ENCODE data around the gene CHRNA4. TPM values are rescaled to one million over a fixed set of nuclear protein-coding genes. Genes with fewer than 3 reads are reported as not detected.

The CHRNA4 gene
- total and polyA plus RNA-seq, 2 of the 4 experiments (the other 2 are of a cell fraction): not detected

DNA sequence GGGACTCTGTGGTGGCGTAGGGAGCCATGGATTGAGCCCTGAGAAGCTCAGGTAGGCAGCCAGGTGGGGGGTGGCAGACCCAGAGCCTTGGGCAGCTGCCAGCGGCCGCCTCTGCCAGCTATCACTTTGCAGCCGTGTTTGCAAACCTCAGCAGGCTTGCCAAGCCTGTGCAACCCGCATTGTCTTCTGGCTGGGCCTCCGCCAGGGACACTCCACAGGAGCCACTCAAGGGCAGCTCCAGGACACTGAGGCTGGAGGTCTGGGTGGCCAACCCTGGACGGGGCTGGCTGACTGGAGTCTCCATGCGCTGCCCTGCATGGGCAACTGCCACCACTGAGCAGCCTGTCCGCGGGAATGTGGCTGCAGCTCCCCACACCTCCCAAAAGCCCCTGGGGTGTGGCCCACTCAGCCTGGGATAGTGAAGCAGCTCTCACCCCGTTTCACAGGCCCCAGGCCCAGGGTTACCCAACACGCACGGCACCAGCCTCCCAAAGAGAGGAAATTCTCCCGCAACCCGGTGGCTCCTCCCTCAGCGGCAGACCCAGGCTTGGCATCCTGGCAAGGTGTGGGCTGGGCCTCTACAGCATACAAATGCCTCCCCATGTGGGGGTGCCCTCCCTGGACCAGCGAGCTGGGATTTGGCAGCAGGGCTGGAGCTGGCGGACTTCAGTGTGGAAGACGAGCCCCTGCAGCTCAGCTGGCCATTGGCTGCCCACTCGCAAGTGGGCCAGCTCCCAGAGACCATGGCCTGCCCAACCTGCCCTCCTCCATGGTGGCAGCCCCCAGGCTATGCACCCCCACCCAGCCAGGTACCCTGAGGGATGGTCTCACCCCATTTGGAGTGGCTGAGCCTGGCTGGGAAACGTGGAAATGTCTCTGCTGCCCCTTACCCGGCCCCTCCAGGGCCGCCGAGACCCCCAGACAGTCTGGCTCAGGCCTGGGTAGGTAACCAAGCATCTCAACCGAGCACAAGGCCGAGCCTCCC lies 2.9 kb downstream of the CHRNA4 start (continued):
- TF ChIP-seq MXI1 (IDR thresholded peaks at IDR 0.05; ENCODE audit: borderline replicate concordance, low read depth, low read length): no peak

DNA sequence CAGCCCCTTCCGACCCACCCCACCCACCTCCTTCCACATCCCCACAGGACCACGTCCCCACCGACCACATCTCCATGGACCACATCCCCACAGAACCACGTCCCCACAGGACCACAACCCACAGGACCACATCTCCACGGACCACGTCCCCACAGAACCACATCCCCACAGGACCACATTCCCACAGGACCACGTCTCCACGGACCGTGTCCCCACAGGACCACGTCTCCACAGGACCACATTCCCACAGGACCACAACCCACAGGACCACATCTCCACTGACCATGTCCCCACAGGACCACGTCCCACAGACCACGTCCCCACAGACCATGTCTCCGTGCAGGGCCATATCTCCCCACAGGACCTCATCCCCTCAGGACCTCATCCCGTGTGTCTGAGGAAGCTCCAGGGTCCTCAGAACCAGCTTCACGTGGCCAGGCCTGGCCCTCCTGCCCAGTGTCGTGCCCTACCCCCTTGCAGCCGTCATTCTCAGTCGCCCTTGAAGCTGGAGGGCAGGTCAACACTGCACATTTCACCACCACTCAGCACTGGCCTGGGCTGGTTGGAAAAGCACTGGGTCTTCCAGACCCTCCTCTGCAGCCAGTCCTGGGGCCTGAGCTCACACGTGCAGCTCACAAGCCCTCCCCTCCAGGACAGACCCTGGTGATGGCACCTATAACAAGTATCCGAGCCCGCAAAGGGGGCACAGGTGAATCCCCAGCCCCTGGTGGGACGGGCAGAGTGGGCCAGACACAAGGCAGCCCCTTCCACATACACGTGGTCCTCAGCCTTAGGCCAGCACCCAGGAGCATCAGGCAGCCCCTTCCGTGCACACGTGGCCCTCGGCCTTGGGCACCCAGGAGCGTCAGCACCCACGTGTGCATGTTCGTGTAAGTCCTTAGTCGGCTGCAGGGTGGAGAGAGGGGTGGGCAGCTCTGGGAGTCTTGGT lies 3.9 kb downstream of the CHRNA4 start:
- no peak overlapping the region for H2BK15ac ChIP-seq (ENCODE audit: low read depth, low read length)
- no peak overlapping the region for H4K8ac ChIP-seq (ENCODE audit: low read depth in 2 of 2, low read length in 2 of 2)
- H3K56ac ChIP-seq (ENCODE audit: extremely low read depth, insufficient read depth, low read length): no peak overlapping the region
- H3K9ac ChIP-seq (ENCODE audit: low read depth, low read length): no peak overlapping the region
- H3K14ac ChIP-seq (replicated peaks; ENCODE audit: low read depth, low read length): no peak overlapping the region
- dilution Hi-C loops (cut with HindIII; ENCODE audit: low sequenced_read_pairs, unreplicated experiment) (no loop called here), in situ Hi-C loops (cut with MboI; ENCODE audit: low sequenced_read_pairs) (no loop called here), intact Hi-C loops (cut with micrococcal nuclease) (no loop called here)
- ATAC-seq (ENCODE audit: low read depth) (no peak), DNase-seq (no peak)
- no peak overlapping the region for H4K5ac ChIP-seq (ENCODE audit: low read depth, low read length)
- no peaks in the 10 kb centered on the region for H3K9me1 ChIP-seq (ENCODE audit: insufficient read depth, low read length)
- H3K4me2 ChIP-seq (ENCODE audit: low read depth, low read length): no peak overlapping the region
- no peak overlapping the region for H3K18ac ChIP-seq (ENCODE audit: low read depth, low read length)
- WGBS, 2 experiments (ENCODE audit: extremely low coverage in 2 of 2, insufficient read length in 1 of 2): 83% methylated on average over 5 of the region's 30 CpGs; no CpG with 5 or more reads in 1 of the 2 experiments
- H3K4me3 ChIP-seq (ENCODE audit: insufficient read depth, low read depth, low read length): no peak overlapping the region
- H2BK5ac ChIP-seq (ENCODE audit: low read depth, low read length, poor library complexity, severe bottlenecking): no peak overlapping the region
- H3K4me1 ChIP-seq (ENCODE audit: control insufficient read depth, insufficient read depth, low read length): no peaks in the 10 kb centered on the region
- H3K27me3 ChIP-seq (ENCODE audit: control insufficient read depth, insufficient read depth, low read length): peaks cover 24% of the 10 kb centered on the region
- no peaks in the 10 kb centered on the region for H3K36me3 ChIP-seq (ENCODE audit: control insufficient read depth, insufficient read depth, low read length)
- no peak overlapping the region for H2AK5ac ChIP-seq (ENCODE audit: low read depth, low read length)
- no peak overlapping the region for H2BK120ac ChIP-seq (ENCODE audit: low read depth, low read length)
- no peak overlapping the region for H3K27ac ChIP-seq (ENCODE audit: insufficient read depth, low read length)
- H3K9me3 ChIP-seq (ENCODE audit: control insufficient read depth, insufficient read depth, low read length): no peaks in the 10 kb centered on the region
- H4K20me1 ChIP-seq (ENCODE audit: insufficient read depth, low read length): no peaks in the 10 kb centered on the region
- ChIA-PET POLR2A (ENCODE audit: unreplicated experiment) (no interaction called here), CTCF (no interaction called here)
- no peak overlapping the region for H3K23ac ChIP-seq (ENCODE audit: low read depth, low read length)
- H4K91ac ChIP-seq (ENCODE audit: insufficient read depth, low read depth, low read length): no peak overlapping the region
- H2AFZ ChIP-seq (replicated peaks; ENCODE audit: low read length, poor library complexity): no peak overlapping the region
- no peak overlapping the region for H2AK9ac ChIP-seq (replicated peaks; ENCODE audit: low read depth, low read length, poor library complexity)
- H3K4ac ChIP-seq (ENCODE audit: low read depth, low read length): no peak overlapping the region
- H2BK20ac ChIP-seq (ENCODE audit: low read depth, low read length): no peak overlapping the region
- H3K79me1 ChIP-seq (ENCODE audit: low read depth in 1 of 2, low read length in 2 of 2): no peaks in the 10 kb centered on the region
- BruUV-seq (replicated peaks): no TSS peak
- TF ChIP-seq FOS (IDR thresholded peaks at IDR 0.05; ENCODE audit: low read depth, low read length) (no peak), NFE2L2 (IDR thresholded peaks at IDR 0.05; ENCODE audit: low read depth, low read length) (no peak), CHD1 (IDR thresholded peaks at IDR 0.05; ENCODE audit: low read depth, low read length) (no peak), MXI1 (IDR thresholded peaks at IDR 0.05; ENCODE audit: borderline replicate concordance, low read depth, low read length) (no peak), BHLHE40 (IDR thresholded peaks at IDR 0.05; ENCODE audit: low read depth, low read length) (no peak), MAFK (IDR thresholded peaks at IDR 0.05; ENCODE audit: low read depth, low read length) (no peak), POLR2A (IDR thresholded peaks at IDR 0.05; ENCODE audit: low read depth, low read length) (no peak), MAZ (IDR thresholded peaks at IDR 0.05; ENCODE audit: borderline replicate concordance, low read depth, low read length) (no peak), RFX5 (IDR thresholded peaks at IDR 0.05; ENCODE audit: low read depth, low read length) (no peak), RAD21 (IDR thresholded peaks at IDR 0.05; ENCODE audit: low read length) (no peak)
- TF ChIP-seq, protein P1, sequence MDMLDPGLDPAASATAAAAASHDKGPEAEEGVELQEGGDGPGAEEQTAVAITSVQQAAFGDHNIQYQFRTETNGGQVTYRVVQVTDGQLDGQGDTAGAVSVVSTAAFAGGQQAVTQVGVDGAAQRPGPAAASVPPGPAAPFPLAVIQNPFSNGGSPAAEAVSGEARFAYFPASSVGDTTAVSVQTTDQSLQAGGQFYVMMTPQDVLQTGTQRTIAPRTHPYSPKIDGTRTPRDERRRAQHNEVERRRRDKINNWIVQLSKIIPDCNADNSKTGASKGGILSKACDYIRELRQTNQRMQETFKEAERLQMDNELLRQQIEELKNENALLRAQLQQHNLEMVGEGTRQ (IDR thresholded peaks at IDR 0.05; ENCODE audit: low read depth, low read length): no peak
- TF ChIP-seq, protein P2, sequence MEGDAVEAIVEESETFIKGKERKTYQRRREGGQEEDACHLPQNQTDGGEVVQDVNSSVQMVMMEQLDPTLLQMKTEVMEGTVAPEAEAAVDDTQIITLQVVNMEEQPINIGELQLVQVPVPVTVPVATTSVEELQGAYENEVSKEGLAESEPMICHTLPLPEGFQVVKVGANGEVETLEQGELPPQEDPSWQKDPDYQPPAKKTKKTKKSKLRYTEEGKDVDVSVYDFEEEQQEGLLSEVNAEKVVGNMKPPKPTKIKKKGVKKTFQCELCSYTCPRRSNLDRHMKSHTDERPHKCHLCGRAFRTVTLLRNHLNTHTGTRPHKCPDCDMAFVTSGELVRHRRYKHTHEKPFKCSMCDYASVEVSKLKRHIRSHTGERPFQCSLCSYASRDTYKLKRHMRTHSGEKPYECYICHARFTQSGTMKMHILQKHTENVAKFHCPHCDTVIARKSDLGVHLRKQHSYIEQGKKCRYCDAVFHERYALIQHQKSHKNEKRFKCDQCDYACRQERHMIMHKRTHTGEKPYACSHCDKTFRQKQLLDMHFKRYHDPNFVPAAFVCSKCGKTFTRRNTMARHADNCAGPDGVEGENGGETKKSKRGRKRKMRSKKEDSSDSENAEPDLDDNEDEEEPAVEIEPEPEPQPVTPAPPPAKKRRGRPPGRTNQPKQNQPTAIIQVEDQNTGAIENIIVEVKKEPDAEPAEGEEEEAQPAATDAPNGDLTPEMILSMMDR (conservative IDR thresholded peaks at IDR 0.05; ENCODE audit: low read depth, low read length): no peak
